ENCODE measurements around the gene MED13L. TPM values are rescaled to one million over a fixed set of nuclear protein-coding genes. Genes with fewer than 3 reads are reported as not detected.

MED13L gene
- total and polyA plus RNA-seq, 2 donors (not counting 3 experiments of a cell fraction or from before 2014, with no cell fraction given) = 27.4 to 93.6 TPM

GRCh38 chr12:116150001-116150400, 127.5 kb downstream of the MED13L start:
- peaks cover 21% of the 10 kb centered on the region for H3K4me1 ChIP-seq (ENCODE audit: control insufficient read depth, extremely low read depth, insufficient read depth, low read length)
- H3K79me2 ChIP-seq (ENCODE audit: control insufficient read depth, insufficient read depth, low read length) = peaks cover 73% of the 10 kb centered on the region
- H4K20me1 ChIP-seq (replicated peaks; ENCODE audit: control insufficient read depth, extremely low read depth, insufficient read depth, low read length) = peaks cover 7% of the 10 kb centered on the region
- no peaks in the 10 kb centered on the region for H3K36me3 ChIP-seq (ENCODE audit: control insufficient read depth in 2 of 2, extremely low read depth in 1 of 2, insufficient read depth in 2 of 2, low read length in 2 of 2)
- H3K27ac ChIP-seq (ENCODE audit: insufficient read depth, low read depth, low read length) = no peak overlapping the region
- CTCF ChIA-PET = interaction anchor here (0.9 to 1.9 kb wide), 3 partner anchors 12 to 134 kb away, joined by 4 to 10 read pairs (median 6); no protein-coding TSS in a partner anchor
- dilution Hi-C loops (cut with MboI; ENCODE audit: extremely low pct_ligation_motif_present, low sequenced_read_pairs) (no loop called here), intact Hi-C loops (cut with micrococcal nuclease) (no loop called here)
- TF ChIP-seq GATA2 (IDR thresholded peaks at IDR 0.05; ENCODE audit: insufficient read depth, insufficient read length, low read depth, low read length) (peak; percentile 12), FOS (IDR thresholded peaks at IDR 0.05; ENCODE audit: borderline replicate concordance, insufficient read depth, low read length) (no peak)
- H3K4me3 ChIP-seq (replicated peaks in 1 of 3; ENCODE audit: insufficient read depth in 1 of 3, low read depth in 1 of 3, low read length in 3 of 3) = no peak overlapping the region
- no peak overlapping the region for H3K9ac ChIP-seq (replicated peaks; ENCODE audit: extremely low read depth, insufficient read depth, low read length)
- no TSS peak for BruUV-seq (replicated peaks)
- H2AFZ ChIP-seq (ENCODE audit: low read depth, low read length) = no peak overlapping the region
- H3K9me1 ChIP-seq (replicated peaks; ENCODE audit: control insufficient read depth, extremely low read depth, insufficient read depth, low read length) = no peaks in the 10 kb centered on the region
- FAIRE-seq = peak; percentile 15
- no peaks in the 10 kb centered on the region for H3K9me3 ChIP-seq (replicated peaks; ENCODE audit: control insufficient read depth, insufficient read depth, low read length)
- H3K4me2 ChIP-seq (ENCODE audit: insufficient read depth, low read length) = no peak overlapping the region
- POLR2A ChIA-PET = interaction anchor here (0.6 kb wide), 1 partner anchor 23 kb away, joined by 3 read pairs; no protein-coding TSS in a partner anchor
- H3K27me3 ChIP-seq (ENCODE audit: control insufficient read depth in 2 of 2, insufficient read depth in 2 of 2, low read length in 2 of 2) = no peaks in the 10 kb centered on the region
- DNase-seq (ENCODE audit: low read depth, low spot score) = peak; percentile 56

GRCh38 chr12:116148844-116149243, 128.6 kb downstream of the MED13L start:
- Histone ChIP-seq H3K4me2 (ENCODE audit: insufficient read depth, low read length) (peak overlapping the region; percentile 5), H3K4me1 (ENCODE audit: control insufficient read depth, extremely low read depth, insufficient read depth, low read length) (peaks cover 32% of the 10 kb centered on the region), H3K9ac (replicated peaks; ENCODE audit: extremely low read depth, insufficient read depth, low read length) (no peak overlapping the region), H3K36me3 (ENCODE audit: control insufficient read depth in 2 of 2, extremely low read depth in 1 of 2, insufficient read depth in 2 of 2, low read length in 2 of 2) (no peaks in the 10 kb centered on the region), H3K79me2 (ENCODE audit: control insufficient read depth, insufficient read depth, low read length) (peaks cover 76% of the 10 kb centered on the region), H3K9me1 (replicated peaks; ENCODE audit: control insufficient read depth, extremely low read depth, insufficient read depth, low read length) (no peaks in the 10 kb centered on the region), H3K4me3 (replicated peaks in 1 of 3; ENCODE audit: insufficient read depth in 1 of 3, low read depth in 1 of 3, low read length in 3 of 3) (no peak overlapping the region), H3K9me3 (replicated peaks; ENCODE audit: control insufficient read depth, insufficient read depth, low read length) (no peaks in the 10 kb centered on the region), H2AFZ (ENCODE audit: low read depth, low read length) (no peak overlapping the region), H4K20me1 (replicated peaks; ENCODE audit: control insufficient read depth, extremely low read depth, insufficient read depth, low read length) (peaks cover 11% of the 10 kb centered on the region), H3K27ac (ENCODE audit: insufficient read depth, low read depth, low read length) (peak overlapping the region; percentile 37), H3K27me3 (ENCODE audit: control insufficient read depth in 2 of 2, insufficient read depth in 2 of 2, low read length in 2 of 2) (no peaks in the 10 kb centered on the region)
- intact Hi-C loops (cut with micrococcal nuclease) = loop anchor here (2.0 kb wide), 1 partner anchor 14 kb away; no protein-coding TSS in a partner anchor
- ChIA-PET CTCF (interaction anchor here (0.8 kb wide), 1 partner anchor 11 kb away, joined by 3 read pairs; no protein-coding TSS in a partner anchor), POLR2A (no interaction called here)
- TF ChIP-seq POLR2AphosphoS5 (IDR thresholded peaks at IDR 0.05; ENCODE audit: insufficient read depth, low read depth, low read length) (no peak), JUN (IDR thresholded peaks at IDR 0.05; ENCODE audit: borderline replicate concordance, insufficient read depth, insufficient read length, low read depth) (peak; percentile 67)
- dilution Hi-C loops (cut with MboI; ENCODE audit: extremely low pct_ligation_motif_present, low sequenced_read_pairs) = no loop called here
- FAIRE-seq (no peak), DNase-seq (ENCODE audit: low read depth, low spot score) (peak; percentile 82)
- BruUV-seq (replicated peaks) = no TSS peak
